ENCODE results near the gene SEPTIN5. TPM values are rescaled to one million over a fixed set of nuclear protein-coding genes. Genes with fewer than 3 reads are reported as not detected.
"Not testable (repeated sequence)": the region's sequence is repeated elsewhere in the genome, so short reads cannot be mapped to it uniquely, and the experiment has no call there.

SEPTIN5 gene
- total RNA-seq, 1 experiment from 2014 or later = 9.8 TPM

DNA sequence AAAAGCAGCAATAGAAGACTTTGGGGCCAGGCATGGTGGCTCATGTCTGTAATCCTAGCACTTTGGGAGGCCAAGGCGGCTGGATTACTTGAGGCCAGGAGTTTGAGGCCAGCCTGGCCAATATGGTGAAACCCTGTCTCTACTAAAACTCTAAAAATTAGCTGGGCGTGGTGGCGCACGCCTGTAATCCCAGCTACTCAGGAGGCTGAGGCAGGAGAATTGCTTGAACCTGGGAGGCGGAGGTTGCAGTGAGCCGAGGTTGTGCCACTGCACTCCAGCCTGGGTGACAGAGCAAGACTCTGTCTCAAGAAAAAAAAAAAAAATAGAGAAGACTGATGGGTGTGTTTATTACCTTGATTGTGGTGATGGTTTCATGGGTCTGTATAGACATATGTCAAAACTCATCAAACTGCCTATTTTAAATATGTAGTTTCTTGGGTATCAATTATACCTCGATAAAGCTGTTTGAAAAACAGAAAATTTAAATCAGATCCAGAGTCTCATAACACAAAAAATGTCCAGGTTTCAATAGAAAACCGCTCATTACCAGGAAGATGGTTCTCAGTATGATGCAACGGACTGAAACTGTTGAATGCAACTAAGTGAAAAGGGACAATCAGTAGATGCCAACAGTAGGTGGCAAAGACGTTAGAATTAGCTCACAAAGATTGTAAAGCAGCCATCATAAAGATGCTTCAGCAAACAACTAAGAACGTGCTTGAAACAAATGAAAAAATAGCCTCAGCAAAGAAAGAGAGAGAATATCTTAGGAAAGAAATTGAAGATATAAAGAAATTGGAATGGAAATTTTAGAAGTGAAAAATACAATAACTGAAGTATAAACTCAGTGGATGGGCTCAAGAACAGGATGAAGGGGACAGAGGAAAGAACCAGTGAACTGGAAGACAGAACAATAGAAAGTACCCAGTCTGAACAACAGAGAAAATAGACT, 33.1 kb upstream of the SEPTIN5 start:
- DNase-seq (ENCODE audit: low read depth) = no peak

GRCh38 chr22:19681863-19682245, 32.4 kb upstream of the SEPTIN5 start:
- no peak for DNase-seq (ENCODE audit: low read depth)

GRCh38 chr22:19686946-19687345, 27.4 kb upstream of the SEPTIN5 start:
- DNase-seq (ENCODE audit: low read depth) = no peak

- DNase-seq (ENCODE audit: low read depth) = no peak
Observed at GRCh38 chr22:19687561-19688300, 26.6 kb upstream of the SEPTIN5 start.

GRCh38 chr22:19688301-19689290, 25.7 kb upstream of the SEPTIN5 start:
- no peak for DNase-seq (ENCODE audit: low read depth)

DNA sequence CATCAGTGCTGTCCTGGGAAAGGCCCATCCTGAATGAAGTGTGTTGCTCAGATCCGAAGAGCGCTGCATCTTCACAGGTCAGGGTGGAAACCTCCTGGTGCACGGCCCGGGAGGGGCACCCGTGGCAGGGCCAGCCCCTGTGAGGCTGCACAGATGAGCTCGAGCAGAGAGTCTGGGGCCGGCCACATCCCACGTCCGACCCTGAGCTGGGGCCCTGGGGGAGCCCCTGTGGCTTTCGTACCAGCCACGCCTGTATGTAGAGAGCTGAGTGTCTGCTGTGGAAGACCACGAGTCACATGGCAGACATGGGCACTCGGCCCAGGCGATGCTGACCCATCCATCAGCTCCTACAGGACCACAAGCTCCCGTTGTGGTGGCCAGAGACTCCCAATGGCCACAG, 24.9 kb upstream of the SEPTIN5 start:
- no peak for DNase-seq (ENCODE audit: low read depth)

DNA sequence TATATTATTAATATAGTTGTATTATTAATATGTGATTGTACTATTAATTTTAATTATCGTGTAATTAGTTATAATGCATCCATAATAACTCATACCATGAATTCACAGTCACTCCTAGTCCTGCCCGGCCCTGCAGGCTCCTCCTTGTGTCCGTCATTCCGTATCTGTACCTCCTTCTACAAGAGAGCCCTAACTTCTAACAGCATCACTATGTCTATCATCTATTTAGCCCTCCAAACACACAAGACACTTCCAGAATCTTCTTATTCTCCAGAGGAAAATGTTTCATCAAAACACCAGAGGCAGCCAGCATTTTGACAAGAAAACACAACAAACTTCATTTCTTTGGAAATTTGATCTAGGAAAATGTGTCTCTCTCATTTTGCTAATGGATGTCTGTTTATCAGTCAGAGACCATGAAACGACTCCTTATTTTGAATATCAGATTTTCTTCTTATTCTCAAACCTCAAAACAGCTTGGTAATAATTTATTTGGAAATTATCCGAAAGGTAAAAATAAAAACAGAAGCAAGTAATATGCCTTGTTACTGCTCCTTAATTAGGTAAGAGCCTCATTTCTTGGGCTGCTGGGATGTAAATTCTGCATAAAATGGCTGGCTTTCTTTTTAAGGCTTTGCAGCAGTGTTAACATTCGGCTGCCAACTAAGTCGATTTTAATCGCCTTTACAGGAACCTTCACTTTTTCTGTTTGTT, 23.1 kb upstream of the SEPTIN5 start:
- no peak for DNase-seq (ENCODE audit: low read depth)

DNA sequence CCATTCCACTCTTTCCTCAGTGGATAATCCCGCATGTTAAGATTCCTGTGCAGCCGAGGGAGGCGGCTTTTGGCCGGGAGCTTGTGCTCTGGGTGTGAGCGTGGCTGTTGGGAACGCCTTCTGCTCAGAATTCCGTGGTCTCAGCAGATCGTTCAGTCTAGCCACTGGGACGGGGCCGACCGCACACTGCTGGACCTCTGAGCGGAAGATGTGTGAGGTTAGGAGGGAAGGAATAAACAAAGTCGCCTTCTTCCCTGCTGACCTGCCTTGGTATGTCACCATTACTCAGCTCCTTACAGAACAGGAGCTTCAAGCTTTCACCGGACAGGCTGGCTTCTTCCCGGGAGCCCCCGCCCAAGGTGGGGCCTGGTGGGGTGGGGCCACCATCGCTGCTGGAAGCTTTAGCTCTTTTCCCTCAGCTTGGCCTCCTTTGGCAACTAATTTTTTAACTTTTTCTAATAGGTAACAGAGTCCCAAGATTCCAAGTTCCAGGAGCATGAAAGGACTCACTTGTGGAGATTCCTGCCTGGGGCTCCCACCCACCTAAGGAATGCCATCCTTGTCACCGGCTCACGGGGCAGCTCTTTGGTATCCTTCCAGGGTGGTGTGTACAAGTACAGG, 22.5 kb upstream of the SEPTIN5 start:
- DNase-seq (ENCODE audit: low read depth) = peak; percentile 71

DNA sequence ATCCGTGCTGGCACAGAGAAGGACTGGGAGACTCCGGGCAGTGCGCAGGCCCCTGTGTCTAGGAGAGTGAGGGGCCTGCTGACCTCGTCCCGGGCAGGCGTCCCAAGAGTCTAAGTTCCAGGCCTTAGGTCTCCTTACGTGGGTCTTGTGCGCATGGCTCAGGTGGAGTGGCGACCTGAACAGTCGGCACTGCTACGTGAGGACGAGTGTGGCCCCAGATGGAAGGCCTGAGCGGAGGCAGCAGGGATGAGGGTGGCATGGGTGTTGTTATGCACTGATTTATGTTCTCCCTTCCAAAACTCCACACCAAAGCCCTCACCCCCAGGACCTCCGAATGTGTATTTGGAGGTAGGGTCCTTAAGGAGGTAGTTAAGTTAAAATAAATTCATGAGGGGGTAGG, 20.7 kb upstream of the SEPTIN5 start:
- DNase-seq (ENCODE audit: low read depth) = no peak

DNA sequence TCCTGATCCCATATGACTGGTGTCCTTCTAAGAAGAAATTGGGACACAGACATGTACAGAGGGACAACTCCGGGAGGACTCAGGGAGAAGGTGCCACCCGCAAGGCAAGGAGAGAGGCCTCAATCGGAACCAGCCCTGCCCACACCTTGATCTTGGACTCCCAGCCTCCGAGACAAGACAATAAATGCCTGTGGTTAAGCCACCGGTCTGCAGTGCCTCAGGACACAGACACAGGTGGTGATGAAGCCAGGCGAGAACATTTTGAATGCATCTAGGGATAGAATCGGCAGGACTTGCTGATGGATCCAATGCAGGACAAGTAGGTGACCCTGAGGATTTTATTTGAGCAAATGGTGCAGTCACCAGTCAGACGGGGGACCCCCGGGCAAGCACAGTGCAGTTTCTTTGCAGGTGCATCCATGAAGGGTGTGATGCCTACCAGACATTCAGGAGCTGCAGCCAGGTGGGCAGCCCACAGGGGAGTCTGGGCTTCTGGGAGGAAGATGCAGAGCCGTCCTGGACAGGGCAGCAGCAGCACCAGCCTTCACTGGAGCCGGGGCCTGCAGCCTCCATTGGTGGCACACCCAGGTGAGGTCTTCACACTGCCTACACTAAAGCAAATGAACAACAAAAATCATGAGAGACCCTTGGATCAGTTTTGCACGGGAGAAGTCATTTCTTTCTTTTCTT, 20.2 kb upstream of the SEPTIN5 start:
- DNase-seq (ENCODE audit: low read depth) = no peak

DNA sequence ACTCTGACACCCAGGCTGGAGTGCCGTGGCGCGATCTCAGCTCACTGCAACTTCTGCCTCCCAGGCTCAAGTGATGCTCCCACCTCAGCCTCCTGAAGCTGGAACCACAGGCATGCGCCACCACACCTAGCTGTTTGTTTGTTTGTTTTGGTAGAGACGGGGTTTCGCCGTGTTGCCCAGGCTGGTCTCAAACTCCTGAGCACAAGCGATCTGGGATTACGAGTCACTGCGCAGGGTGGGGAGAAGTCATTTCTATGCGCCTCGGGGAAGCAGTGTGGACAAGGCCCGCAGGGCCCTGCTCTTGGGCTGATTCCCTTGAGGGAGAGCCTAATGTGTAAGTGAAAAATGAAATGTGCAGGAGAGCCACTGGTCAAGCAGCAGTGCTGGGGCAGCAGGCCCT, 19.6 kb upstream of the SEPTIN5 start:
- DNase-seq (ENCODE audit: low read depth) = no peak

- no peak for DNase-seq (ENCODE audit: low read depth)
Observed at GRCh38 chr22:19696504-19697276, 17.6 kb upstream of the SEPTIN5 start.

DNA sequence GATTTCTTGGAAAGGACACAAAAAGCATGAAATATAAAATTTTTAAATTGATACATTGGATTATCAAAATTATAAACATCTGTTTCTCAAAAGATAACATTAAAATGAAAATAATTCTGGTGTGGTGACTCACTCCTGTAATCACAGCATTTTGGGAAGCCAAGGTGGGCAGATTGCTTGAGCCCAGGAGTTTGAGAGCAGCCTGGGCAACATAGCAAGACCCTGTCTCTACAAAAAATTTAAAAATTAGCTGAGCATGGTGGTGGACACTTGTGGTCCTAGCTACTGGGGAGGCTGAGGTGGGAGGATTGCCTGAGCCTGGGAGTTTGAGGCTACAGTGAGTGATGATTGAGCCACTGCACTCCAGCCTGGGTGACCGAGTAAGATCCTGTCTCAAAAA, 16.4 kb upstream of the SEPTIN5 start:
- DNase-seq (ENCODE audit: low read depth) = not testable (repeated sequence)

- no peak for DNase-seq (ENCODE audit: low read depth)
Observed at GRCh38 chr22:19700790-19701419, 13.4 kb upstream of the SEPTIN5 start.

DNA sequence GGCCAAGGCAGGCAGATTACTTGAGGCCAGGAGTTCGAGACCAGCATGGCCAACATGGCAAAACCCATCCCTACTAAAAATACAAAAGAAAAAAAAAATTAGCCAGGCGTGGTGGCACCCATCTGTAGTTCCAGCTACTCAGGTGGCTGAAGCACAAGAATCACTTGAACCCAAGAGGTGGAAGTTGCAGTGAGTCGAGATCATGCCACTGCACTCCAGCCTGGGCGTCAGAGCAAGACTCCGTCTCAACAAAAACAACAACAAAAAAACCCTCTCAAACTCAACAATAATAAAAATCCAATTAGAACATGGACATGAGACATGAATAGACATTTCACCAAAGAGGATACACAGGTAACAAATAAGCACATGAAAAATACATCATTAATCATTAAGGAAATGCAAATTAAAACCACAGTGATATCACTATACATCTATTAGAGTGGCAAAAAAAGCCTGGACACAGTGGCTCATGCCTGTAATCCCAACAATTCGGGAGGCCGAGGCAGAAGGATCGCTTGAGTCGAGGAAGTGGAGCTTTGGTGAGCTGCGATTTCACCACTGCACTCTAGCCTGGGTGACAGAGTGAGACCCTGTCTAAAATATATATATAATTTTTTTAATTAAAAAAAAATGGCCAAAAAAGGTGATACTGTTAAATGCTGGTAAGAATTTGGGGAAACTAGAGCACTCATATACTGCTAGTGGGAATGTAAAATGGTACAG, 12.7 kb upstream of the SEPTIN5 start:
- DNase-seq (ENCODE audit: low read depth) = no peak

- DNase-seq (ENCODE audit: low read depth) = no peak
Observed at GRCh38 chr22:19703869-19704268, 10.4 kb upstream of the SEPTIN5 start.

GRCh38 chr22:19704355-19705015, 9.8 kb upstream of the SEPTIN5 start:
- DNase-seq (ENCODE audit: low read depth) = no peak

Measured in M059J (cell line).